D721Med (cell line): ENCODE data around the gene NKX2-1.

Experiments used
- DNase-seq: peaks from one replicate; pipeline ENCODE4 v3.0.0; 2011; ENCODE audit warnings: low spot score; ENCODE audit not compliant: insufficient read length
- FAIRE-seq: peaks from 2 replicates; lab custom pipeline; 2011; peaks lifted over from hg19 to GRCh38; lab: Jason Lieb, UNC
- CTCF ChIP-seq: IDR thresholded peaks from 2 replicates; pipeline ENCODE4 v1.5.1; 2012; ENCODE audit warnings: mild to moderate bottlenecking, control low read depth; ENCODE audit not compliant: insufficient read depth; ENCODE audit errors: missing control alignments

The NKX2-1 gene

GRCh38 chr14:36511981-36512584, 7.9 kb downstream of the NKX2-1 start:
- TF ChIP-seq CTCF: no peak
- FAIRE-seq: no peak

GRCh38 chr14:36510874-36511273, 9.2 kb downstream of the NKX2-1 start:
- FAIRE-seq (no peak), DNase-seq (no peak)
- no peak for TF ChIP-seq CTCF

More at GRCh38 chr14:36511981-36512584, 7.9 kb downstream of the NKX2-1 start:
- DNase-seq: no peak

GRCh38 chr14:36510078-36510799, 9.8 kb downstream of the NKX2-1 start:
- no peak for FAIRE-seq
- TF ChIP-seq CTCF: no peak
- DNase-seq: no peak

GRCh38 chr14:36509069-36509917, 10.7 kb downstream of the NKX2-1 start:
- FAIRE-seq: no peak
- TF ChIP-seq CTCF: no peak
- no peak for DNase-seq

GRCh38 chr14:36508418-36509068, 11.5 kb downstream of the NKX2-1 start:
- DNase-seq: no peak

GRCh38 chr14:36507847-36508417, 12.1 kb downstream of the NKX2-1 start:
- DNase-seq (no peak), FAIRE-seq (no peak)
- TF ChIP-seq CTCF: no peak

More at GRCh38 chr14:36508418-36509068, 11.5 kb downstream of the NKX2-1 start:
- FAIRE-seq: no peak
- TF ChIP-seq CTCF: no peak
